K562 (cell line): ENCODE data around the gene DGKB. TPM values are rescaled to one million over a fixed set of nuclear protein-coding genes. Genes with fewer than 3 reads are reported as not detected.

Experiments used
- ATAC-seq: fragments of 200-7000 bp; cut with Tn5 transposase; 3 replicates; pipeline ENCODE4 v1.9.1; 2020; ENCODE audit warnings: moderate library complexity
- BruUV-seq: library from RNA; stranded (reverse); fragments of 400-500 nt; replicated peaks from 2 replicates; lab custom pipeline; 2021; lab: Mats Ljungman, UMichigan
- CTCF ChIA-PET: fragments of 300-600 bp; formaldehyde crosslinking; extraction: SDS; loops from one replicate; lab custom pipeline; 2021; ENCODE audit warnings: low intra/inter-chr PET ratio; lab: Yijun Ruan, JAX
- POLR2A ChIA-PET: fragments of 300-600, 350-650 bp; sonication (Branson Sonifier 250); formaldehyde crosslinking; extraction: SDS; loops from one replicate; lab custom pipeline; 2021; ENCODE audit warnings: antibody characterized with exemption, inconsistent platforms; lab: Yijun Ruan, JAX
- DNase-seq, 4 experiments: peaks; one replicate each; pipeline versions ENCODE4 v3.0.0 to v3.0.0-alpha.2; 2011 to 2018; ENCODE audit warnings: low spot score in 3 of 4, mixed read lengths in 3 of 4; ENCODE audit errors: extremely low read depth in 1 of 4
- FAIRE-seq: peaks from 2 replicates; lab custom pipeline; 2011; peaks lifted over from hg19 to GRCh38; lab: Jason Lieb, UNC
- H2AFZ ChIP-seq: 2 replicates; pipeline ENCODE4 v1.6.0; 2011; ENCODE audit warnings: low read depth, low read length, control low read depth, inconsistent platforms
- H3K27ac ChIP-seq: fragments of 200-600 bp; 3 replicates; pipeline ENCODE4 v1.8.0; 2011; ENCODE audit warnings: low read depth, mild to moderate bottlenecking, control low read depth, inconsistent platforms, low read length, moderate library complexity, mixed read lengths; ENCODE audit errors: extremely low read depth
- H3K27me3 ChIP-seq, 2 experiments: fragments of 300-600 bp in 1 of 2; 2 replicates in 1 of 2; 3 replicates in 1 of 2; pipeline versions ENCODE4 v1.6.0 to v1.8.0; 2011; ENCODE audit warnings: inconsistent platforms in 2 of 2, low read length in 2 of 2, mild to moderate bottlenecking in 1 of 2, mixed read lengths in 1 of 2, moderate library complexity in 1 of 2; ENCODE audit not compliant: control insufficient read depth in 2 of 2, insufficient read depth in 2 of 2
- H3K36me3 ChIP-seq: fragments of 300-600 bp; 3 replicates; pipeline ENCODE4 v1.8.0; 2011; ENCODE audit warnings: mild to moderate bottlenecking, low read length, inconsistent platforms; ENCODE audit not compliant: control insufficient read depth, insufficient read depth
- H3K4me1 ChIP-seq, 2 experiments: fragments of 200-600 bp in 1 of 2; replicated peaks in 1 of 2; 2 replicates in 1 of 2; 3 replicates in 1 of 2; pipeline versions ENCODE4 v1.5.1 to v1.8.0; 2011; ENCODE audit warnings: inconsistent platforms in 2 of 2, low read length in 2 of 2, mild to moderate bottlenecking in 1 of 2, mixed read lengths in 1 of 2, moderate library complexity in 1 of 2; ENCODE audit not compliant: control insufficient read depth in 2 of 2, insufficient read depth in 2 of 2
- H3K4me2 ChIP-seq: 2 replicates; pipeline ENCODE4 v1.6.1; 2011; ENCODE audit warnings: low read length, control low read depth, inconsistent platforms, mixed read lengths; ENCODE audit not compliant: insufficient read depth
- H3K4me3 ChIP-seq: fragments of 200-600 bp; sonication (generic), shearing (Covaris generic); 2 replicates; pipeline ENCODE4 v1.5.1; 2016; ENCODE audit warnings: control low read depth, inconsistent platforms
- H3K79me2 ChIP-seq: fragments of 200-600 bp; 3 replicates; pipeline ENCODE4 v1.8.0; 2011; ENCODE audit warnings: low read length, inconsistent platforms; ENCODE audit not compliant: control insufficient read depth, insufficient read depth
- H3K9ac ChIP-seq, 2 experiments: 2 replicates each; pipeline versions ENCODE4 v1.6.0 to v1.6.1; 2011; ENCODE audit warnings: low read depth in 2 of 2, low read length in 2 of 2, control low read depth in 1 of 2, inconsistent platforms in 1 of 2, mild to moderate bottlenecking in 1 of 2, mixed read lengths in 1 of 2; ENCODE audit not compliant: insufficient read depth in 1 of 2
- H3K9me1 ChIP-seq: one replicate; pipeline ENCODE4 v1.6.0; 2011; ENCODE audit warnings: inconsistent platforms, mild to moderate bottlenecking, low read length, moderate library complexity; ENCODE audit not compliant: control insufficient read depth, insufficient read depth
- H3K9me3 ChIP-seq: replicated peaks from 2 replicates; pipeline ENCODE4 v1.5.1; 2011; ENCODE audit warnings: low read depth, low read length, inconsistent platforms; ENCODE audit not compliant: control insufficient read depth, insufficient read depth
- H4K20me1 ChIP-seq: replicated peaks from 2 replicates; pipeline ENCODE4 v1.6.1; 2011; ENCODE audit warnings: low read length, inconsistent platforms, mixed read lengths; ENCODE audit not compliant: control insufficient read depth, insufficient read depth
- EP400 ChIP-seq: fragments of 450-650 bp; IDR thresholded peaks from 2 replicates; pipeline ENCODE4 v1.6.1; 2017; ENCODE audit warnings: antibody characterized with exemption, mild to moderate bottlenecking, moderate library complexity
- FOXJ3 ChIP-seq: sonication (generic); formaldehyde crosslinking; IDR thresholded peaks from 2 replicates; pipeline ENCODE4 v1.4.0; 2020; ENCODE audit warnings: mild to moderate bottlenecking, missing genetic modification reagents
- HDAC2 ChIP-seq: fragments of 450-650 bp; IDR thresholded peaks from 2 replicates; pipeline ENCODE4 v1.6.1; 2016; ENCODE audit warnings: mild to moderate bottlenecking
- PBX2 ChIP-seq, 2 experiments: IDR thresholded peaks in 1 of 2; conservative IDR thresholded peaks in 1 of 2; 2 replicates each; pipeline ENCODE4 v1.6.1; 2016; ENCODE audit warnings: low read depth in 2 of 2, mild to moderate bottlenecking in 1 of 2, missing compliant biosample characterization in 1 of 2, missing genetic modification characterization in 1 of 2, moderate library complexity in 1 of 2
- PHTF2 ChIP-seq: fragments of 250-450 bp; sonication (Bioruptor Pico); IDR thresholded peaks from 2 replicates; pipeline ENCODE4 v1.5.0; 2021; ENCODE audit warnings: mild to moderate bottlenecking
- YY1 ChIP-seq, 3 experiments: IDR thresholded peaks; 2 replicates each; pipeline ENCODE4 v1.6.1; 2011; ENCODE audit warnings: low read length in 2 of 3, mild to moderate bottlenecking in 2 of 3, moderate library complexity in 2 of 3, borderline replicate concordance in 1 of 3, control low read depth in 1 of 3, low read depth in 1 of 3; ENCODE audit not compliant: insufficient read depth in 3 of 3, insufficient replicate concordance in 2 of 3, control insufficient read depth in 1 of 3, insufficient read length in 1 of 3; ENCODE audit errors: extremely low read depth in 1 of 3
- ZNF143 ChIP-seq: sonication (generic); formaldehyde crosslinking; IDR thresholded peaks from 2 replicates; pipeline ENCODE4 v1.9.0; 2022; ENCODE audit warnings: mild to moderate bottlenecking, missing genetic modification reagents
- ZNF3 ChIP-seq: fragments of 250-450 bp; sonication (Bioruptor Pico); IDR thresholded peaks from 2 replicates; pipeline ENCODE4 v1.5.0; 2021; ENCODE audit warnings: mild to moderate bottlenecking, moderate library complexity
- ZNF592 ChIP-seq: fragments of 450-650 bp; IDR thresholded peaks from 2 replicates; pipeline ENCODE4 v1.6.1; 2017; ENCODE audit warnings: antibody characterized with exemption, mild to moderate bottlenecking
- WGBS: fragments of 100-300 bp; shearing (Covaris generic); methylation state at CpG from one replicate; pipeline ENCODE4 v1.1.6; 2016; ENCODE audit warnings: low coverage, mixed read lengths; ENCODE audit not compliant: insufficient coverage; ENCODE audit errors: missing lambda C conversion rate; 5-methylcytosine and 5-hydroxymethylcytosine counted together
- in situ Hi-C: fragments of 300-500 bp; cut with MboI; formaldehyde crosslinking; loops from 4 replicates; pipeline ENCODE4 v1.15.0; 2018; ENCODE audit warnings: inconsistent platforms, mixed read lengths
- intact Hi-C: fragments of 100-400 bp; cut with micrococcal nuclease; formaldehyde crosslinking; loops from 2 replicates; pipeline ENCODE4 v1.14.2; 2022
- polyA plus RNA-seq, 8 experiments: library from polyadenylated mRNA; depleted of rRNA in 4 of 8; stranded (reverse) in 5 of 8; unstranded in 3 of 8; fragments of >200 nt; fragmentation: Nextera tagmentation in 2 of 8; fragmentation: Illumina TruSeq in 1 of 8; extraction: Ambion mirVana in 2 of 8; extraction: Trizol in 1 of 8; gene quantifications; 2 replicates each; pipeline versions ENCODE4 v1.2.1 to v1.2.3, GENCODE V29; 2011 to 2014; ENCODE audit warnings: inconsistent platforms in 1 of 8, missing spikeins in 1 of 8
- total RNA-seq, 7 experiments: library from RNA; depleted of rRNA in 6 of 7; stranded (reverse); fragments of >200 nt in 6 of 7; fragmentation: Illumina TruSeq in 2 of 7; extraction: Trizol in 2 of 7; gene quantifications; 2 replicates each; pipeline versions ENCODE4 v1.2.1 to v1.2.3, GENCODE V29; 2011 to 2021; ENCODE audit warnings: low replicate concordance in 1 of 7

Gene DGKB
- total and polyA plus RNA-seq, 9 of the 15 experiments (the other 6 are each of a cell fraction or from before 2014, with no cell fraction given): 0.01 TPM; not detected in 8

GRCh38 chr7:14219125-14219524 lies 683.4 kb downstream of the DGKB start:
- Histone ChIP-seq H3K9me3 (no peaks in the 10 kb centered on the region), H3K9me1 (no peaks in the 10 kb centered on the region), H4K20me1 (no peaks in the 10 kb centered on the region), H2AFZ (no peak overlapping the region), H3K9ac (no peak overlapping the region), H3K4me1 (no peaks in the 10 kb centered on the region), H3K4me3 (no peak overlapping the region), H3K27ac (no peak overlapping the region), H3K79me2 (no peaks in the 10 kb centered on the region), H3K4me2 (no peak overlapping the region), H3K36me3 (no peaks in the 10 kb centered on the region), H3K27me3 (no peaks in the 10 kb centered on the region)
- no peak for DNase-seq
- no peak for ATAC-seq
- no peak for FAIRE-seq
- ChIA-PET POLR2A (no interaction called here), CTCF (no interaction called here)
- in situ Hi-C loops (no loop called here), intact Hi-C loops (no loop called here)
- no TSS peak for BruUV-seq
- TF ChIP-seq PHTF2 (CRISPR knock-in tag): no peak
- TF ChIP-seq PBX2 (CRISPR knock-in tag; IDR thresholded peaks at IDR 0.05; ENCODE audit: low read depth): no peak
- TF ChIP-seq PBX2 (tag; conservative IDR thresholded peaks at IDR 0.05; ENCODE audit: low read depth): no peak

- intact Hi-C loops: no loop called here
- ChIA-PET CTCF (no interaction called here), POLR2A (no interaction called here)
- no TSS peak for BruUV-seq
- FAIRE-seq: no peak
- no peak for TF ChIP-seq ZNF143 (CRISPR knock-in tag)
- TF ChIP-seq HDAC2: no peak
- no peak for TF ChIP-seq ZNF3 (CRISPR knock-in tag)
- TF ChIP-seq ZNF592: no peak
- no peak for TF ChIP-seq EP400
- no peak for TF ChIP-seq FOXJ3 (CRISPR knock-in tag)
- no peak for TF ChIP-seq YY1 (IDR thresholded peaks at IDR 0.05; ENCODE audit: borderline replicate concordance in 1 of 3, control insufficient read depth in 1 of 3, extremely low read depth in 1 of 3, insufficient read depth in 3 of 3, insufficient read length in 1 of 3, insufficient replicate concordance in 2 of 3, low read depth in 1 of 3, low read length in 2 of 3)
- WGBS: 0% methylated on average over 1 of the region's 1 CpG
- H3K4me1 ChIP-seq: no peaks in the 10 kb centered on the region
- no peak overlapping the region for H3K27ac ChIP-seq
- no peaks in the 10 kb centered on the region for H3K9me1 ChIP-seq
- no peak overlapping the region for H3K9ac ChIP-seq
- ATAC-seq: no peak
- in situ Hi-C loops: no loop called here
- H3K4me3 ChIP-seq: no peak overlapping the region
- no peaks in the 10 kb centered on the region for H3K27me3 ChIP-seq
- H4K20me1 ChIP-seq: no peaks in the 10 kb centered on the region
- H3K36me3 ChIP-seq: no peaks in the 10 kb centered on the region
- no peak overlapping the region for H3K4me2 ChIP-seq
- no peak overlapping the region for H2AFZ ChIP-seq
- no peaks in the 10 kb centered on the region for H3K9me3 ChIP-seq
- DNase-seq: no peak
- H3K79me2 ChIP-seq: no peaks in the 10 kb centered on the region
Measured at GRCh38 chr7:14218338-14218737, 684.2 kb downstream of the DGKB start.
